ENCODE data around the gene DPM2.

GRCh38 chr9:127941062-127941960, 3.7 kb upstream of the DPM2 start:
- no peak for TF ChIP-seq CTCF (IDR thresholded peaks at IDR 0.05)
- TF ChIP-seq EZH2phosphoT487 (IDR thresholded peaks at IDR 0.05), result no peak
- no peak for TF ChIP-seq EZH2 (IDR thresholded peaks at IDR 0.05)
